ENCODE results near the gene MED23.

- no peak for TF ChIP-seq CTCF (IDR thresholded peaks at IDR 0.05)
- no peak for TF ChIP-seq POLR2A (IDR thresholded peaks at IDR 0.05; ENCODE audit: low read depth)
- TF ChIP-seq POLR2AphosphoS5 (IDR thresholded peaks at IDR 0.05): no peak
Measured at GRCh38 chr6:131652472-131652871, 24.4 kb upstream of the MED23 start.

Data from esophagus muscularis mucosa (tissue), 3 donors.